Activated T-helper 2 cell treated with anti-CD3 and anti-CD28 coated beads, Interferon-gamma antibody, Interleukin-2, Interleukin-4, amounts not matched to agents 10 μg/mL and 5 μg/mL and 100 μg/mL, durations not matched to agents 14 hours and 24 hours and 36 hours (primary cell): ENCODE results near the gene SAMD15. TPM values are rescaled to one million over a fixed set of nuclear protein-coding genes. Genes with fewer than 3 reads are reported as not detected.
"Not testable (repeated sequence)": the region's sequence is repeated elsewhere in the genome, so short reads cannot be mapped to it uniquely, and the experiment has no call there.

Experiments used
- DNase-seq: peaks from one replicate; pipeline ENCODE4 v3.0.0; 2021; ENCODE audit warnings: low spot score
- H3K27ac Mint-ChIP-seq: one replicate; pipeline ENCODE4 v1.8.0; 2021; ENCODE audit warnings: mixed read lengths
- H3K27me3 Mint-ChIP-seq: one replicate; pipeline ENCODE4 v1.8.0; 2021; ENCODE audit warnings: low read depth, mixed read lengths
- H3K36me3 Mint-ChIP-seq: one replicate; pipeline ENCODE4 v1.8.0; 2021; ENCODE audit warnings: low read depth, mixed read lengths
- H3K4me1 Mint-ChIP-seq: one replicate; pipeline ENCODE4 v1.8.0; 2021; ENCODE audit warnings: low read depth, mixed read lengths
- H3K4me3 Mint-ChIP-seq: one replicate; pipeline ENCODE4 v1.8.0; 2021; ENCODE audit warnings: low read depth, mild to moderate bottlenecking, moderate library complexity, mixed read lengths
- H3K9me3 Mint-ChIP-seq: one replicate; pipeline ENCODE4 v1.8.0; 2021; ENCODE audit warnings: mixed read lengths
- intact Hi-C: fragments of 100-400 bp; cut with micrococcal nuclease; formaldehyde crosslinking; loops from one replicate; pipeline ENCODE4 v1.15.1; 2023
- total RNA-seq: library from RNA; stranded (reverse); gene quantifications from 2 replicates; pipeline ENCODE4 v1.2.3, GENCODE V29; 2022

SAMD15 gene
- total RNA-seq, 1 donor from 2014 or later, result 0.41 TPM

- peaks cover 4% of the 10 kb centered on the region for H3K9me3 Mint-ChIP-seq
- no peaks in the 10 kb centered on the region for H3K4me1 Mint-ChIP-seq
- intact Hi-C loops, result no loop called here
- DNase-seq, result no peak
- no peak overlapping the region for H3K4me3 Mint-ChIP-seq
- H3K36me3 Mint-ChIP-seq, result no peaks in the 10 kb centered on the region
- no peak overlapping the region for H3K27ac Mint-ChIP-seq
- H3K27me3 Mint-ChIP-seq, result peaks cover 2% of the 10 kb centered on the region
Measured at GRCh38 chr14:77400216-77400615, 23.0 kb downstream of the SAMD15 start.

- peaks cover 17% of the 10 kb centered on the region for H3K4me1 Mint-ChIP-seq
- no peak for DNase-seq
- no peak overlapping the region for H3K27ac Mint-ChIP-seq
- no peaks in the 10 kb centered on the region for H3K36me3 Mint-ChIP-seq
- H3K4me3 Mint-ChIP-seq, result no peak overlapping the region
- H3K9me3 Mint-ChIP-seq, result no peaks in the 10 kb centered on the region
- intact Hi-C loops, result no loop called here
- peaks cover 2% of the 10 kb centered on the region for H3K27me3 Mint-ChIP-seq
Measured at GRCh38 chr14:77403768-77404167, 26.6 kb downstream of the SAMD15 start.

- no peaks in the 10 kb centered on the region for H3K9me3 Mint-ChIP-seq
- H3K4me1 Mint-ChIP-seq, result peaks cover 17% of the 10 kb centered on the region
- H3K36me3 Mint-ChIP-seq, result no peaks in the 10 kb centered on the region
- no peak for DNase-seq
- no peak overlapping the region for H3K27ac Mint-ChIP-seq
- H3K27me3 Mint-ChIP-seq, result no peaks in the 10 kb centered on the region
- intact Hi-C loops, result no loop called here
- no peak overlapping the region for H3K4me3 Mint-ChIP-seq
Measured at GRCh38 chr14:77406086-77406485, 28.9 kb downstream of the SAMD15 start.

- no peaks in the 10 kb centered on the region for H3K36me3 Mint-ChIP-seq
- intact Hi-C loops, result no loop called here
Measured at GRCh38 chr14:77406718-77407117, 29.5 kb downstream of the SAMD15 start.

GRCh38 chr14:77407158-77407557, 30.0 kb downstream of the SAMD15 start:
- Mint-ChIP-seq H3K27ac (no peak overlapping the region), H3K4me3 (no peak overlapping the region), H3K27me3 (no peaks in the 10 kb centered on the region), H3K9me3 (no peaks in the 10 kb centered on the region), H3K36me3 (no peaks in the 10 kb centered on the region), H3K4me1 (peaks cover 17% of the 10 kb centered on the region)
- intact Hi-C loops, result no loop called here
- no peak for DNase-seq

More at GRCh38 chr14:77406718-77407117, 29.5 kb downstream of the SAMD15 start:
- H3K27me3 Mint-ChIP-seq, result no peaks in the 10 kb centered on the region
- no peak for DNase-seq
- no peaks in the 10 kb centered on the region for H3K9me3 Mint-ChIP-seq
- H3K27ac Mint-ChIP-seq, result no peak overlapping the region
- no peak overlapping the region for H3K4me3 Mint-ChIP-seq
- H3K4me1 Mint-ChIP-seq, result peaks cover 17% of the 10 kb centered on the region

GRCh38 chr14:77409131-77409533, 32.0 kb downstream of the SAMD15 start:
- Mint-ChIP-seq H3K27me3 (no peaks in the 10 kb centered on the region), H3K36me3 (no peaks in the 10 kb centered on the region), H3K4me1 (peaks cover 17% of the 10 kb centered on the region), H3K4me3 (no peak overlapping the region), H3K9me3 (no peaks in the 10 kb centered on the region), H3K27ac (no peak overlapping the region)
- intact Hi-C loops, result no loop called here
- DNase-seq, result no peak

GRCh38 chr14:77415403-77416030, 38.3 kb downstream of the SAMD15 start:
- H3K36me3 Mint-ChIP-seq, H3K27me3 Mint-ChIP-seq, DNase-seq, H3K27ac Mint-ChIP-seq, H3K4me3 Mint-ChIP-seq, H3K4me1 Mint-ChIP-seq, intact Hi-C loops: not testable (repeated sequence)
- H3K9me3 Mint-ChIP-seq, result peaks cover 12% of the 10 kb centered on the region

- DNase-seq, H3K4me3 Mint-ChIP-seq, H3K4me1 Mint-ChIP-seq, H3K27ac Mint-ChIP-seq, intact Hi-C loops, H3K27me3 Mint-ChIP-seq: not testable (repeated sequence)
- peaks cover 12% of the 10 kb centered on the region for H3K36me3 Mint-ChIP-seq
- peaks cover 12% of the 10 kb centered on the region for H3K9me3 Mint-ChIP-seq
Measured at GRCh38 chr14:77416098-77416497, 38.9 kb downstream of the SAMD15 start.

GRCh38 chr14:77416836-77417235, 39.7 kb downstream of the SAMD15 start:
- peaks cover 19% of the 10 kb centered on the region for H3K36me3 Mint-ChIP-seq
- peaks cover 12% of the 10 kb centered on the region for H3K9me3 Mint-ChIP-seq
- no peak overlapping the region for H3K27ac Mint-ChIP-seq
- H3K4me3 Mint-ChIP-seq, result no peak overlapping the region
- DNase-seq, result no peak
- H3K4me1 Mint-ChIP-seq, result no peaks in the 10 kb centered on the region
- no peaks in the 10 kb centered on the region for H3K27me3 Mint-ChIP-seq
- intact Hi-C loops, result no loop called here

- H3K27me3 Mint-ChIP-seq, result no peaks in the 10 kb centered on the region
- H3K4me3 Mint-ChIP-seq, result no peak overlapping the region
Measured at GRCh38 chr14:77421201-77421600, 44.0 kb downstream of the SAMD15 start.

GRCh38 chr14:77423423-77423822, 46.2 kb downstream of the SAMD15 start, which contains the start of gene NOXRED1:
NOXRED1 (minus strand) TSS chr14:77423523; CDS start chr14:77422889, 634 bp downstream.
- Mint-ChIP-seq H3K4me3 (no peak within 1 kb of the TSS), H3K27me3 (no peaks in the 10 kb centered on the region), H3K4me1 (no peaks in the 10 kb centered on the region), H3K9me3 (peaks cover 12% of the 10 kb centered on the region), H3K27ac (no peak within 1 kb of the TSS), H3K36me3 (peaks cover 64% of the 10 kb centered on the region)
- no peak for DNase-seq
- intact Hi-C loops, result no loop called here

More at GRCh38 chr14:77421201-77421600, 44.0 kb downstream of the SAMD15 start:
- DNase-seq, result no peak
- no peak overlapping the region for H3K27ac Mint-ChIP-seq
- intact Hi-C loops, result no loop called here
- H3K36me3 Mint-ChIP-seq, result peaks cover 44% of the 10 kb centered on the region
- H3K9me3 Mint-ChIP-seq, result peaks cover 12% of the 10 kb centered on the region
- no peaks in the 10 kb centered on the region for H3K4me1 Mint-ChIP-seq

GRCh38 chr14:77424862-77425261, 47.7 kb downstream of the SAMD15 start:
- no peak for DNase-seq
- no peak overlapping the region for H3K27ac Mint-ChIP-seq
- no peaks in the 10 kb centered on the region for H3K4me1 Mint-ChIP-seq
- H3K9me3 Mint-ChIP-seq, result peaks cover 4% of the 10 kb centered on the region
- intact Hi-C loops, result no loop called here
- H3K27me3 Mint-ChIP-seq, result no peaks in the 10 kb centered on the region
- H3K4me3 Mint-ChIP-seq, result no peak overlapping the region
- H3K36me3 Mint-ChIP-seq, result peaks cover 73% of the 10 kb centered on the region

- no peak overlapping the region for H3K4me3 Mint-ChIP-seq
- peaks cover 64% of the 10 kb centered on the region for H3K36me3 Mint-ChIP-seq
- no peak for DNase-seq
- no peaks in the 10 kb centered on the region for H3K27me3 Mint-ChIP-seq
- H3K27ac Mint-ChIP-seq, result no peak overlapping the region
- intact Hi-C loops, result no loop called here
- no peaks in the 10 kb centered on the region for H3K4me1 Mint-ChIP-seq
- H3K9me3 Mint-ChIP-seq, result no peaks in the 10 kb centered on the region
Measured at GRCh38 chr14:77426396-77426795, 49.2 kb downstream of the SAMD15 start.
